H54 (cell line): Measurements from ENCODE around the gene GPR160.
"Not testable (repeated sequence)": the region's sequence is repeated elsewhere in the genome, so short reads cannot be mapped to it uniquely, and the experiment has no call there.

Source experiments
- DNase-seq: peaks from one replicate; pipeline ENCODE4 v3.0.0; 2011; ENCODE audit warnings: low spot score, mixed read lengths; ENCODE audit not compliant: insufficient read length
- FAIRE-seq: peaks from 3 replicates; lab custom pipeline; 2011; peaks lifted over from hg19 to GRCh38; lab: Jason Lieb, UNC
- POLR2A ChIP-seq: IDR thresholded peaks from 2 replicates; pipeline ENCODE4 v1.6.1; 2011; ENCODE audit warnings: low read depth, mild to moderate bottlenecking, low read length

The GPR160 gene

GRCh38 chr3:170096342-170096741 lies 58.5 kb downstream of the GPR160 start:
- no peak for DNase-seq
- no peak for TF ChIP-seq POLR2A
- FAIRE-seq: no peak

GRCh38 chr3:170098753-170099152 lies 61.0 kb downstream of the GPR160 start:
- DNase-seq (no peak), FAIRE-seq (no peak)
- no peak for TF ChIP-seq POLR2A

GRCh38 chr3:170100944-170101343 lies 63.1 kb downstream of the GPR160 start:
- FAIRE-seq (peak; percentile 50), DNase-seq (no peak)
- TF ChIP-seq POLR2A: no peak

GRCh38 chr3:170102431-170102830 lies 64.6 kb downstream of the GPR160 start:
- FAIRE-seq (no peak), DNase-seq (no peak)
- no peak for TF ChIP-seq POLR2A

- no peak for FAIRE-seq
- no peak for TF ChIP-seq POLR2A
- no peak for DNase-seq
These were observed 70.1 kb downstream of the GPR160 start for GRCh38 chr3:170107941-170108340.

GRCh38 chr3:170108955-170109354 lies 71.2 kb downstream of the GPR160 start:
- DNase-seq (no peak), FAIRE-seq (no peak)
- TF ChIP-seq POLR2A: no peak

- DNase-seq (no peak), FAIRE-seq (no peak)
- no peak for TF ChIP-seq POLR2A
These were observed 71.9 kb downstream of the GPR160 start for GRCh38 chr3:170109579-170110293.

- DNase-seq: no peak
- no peak for FAIRE-seq
- TF ChIP-seq POLR2A: no peak
These were observed 73.5 kb downstream of the GPR160 start for GRCh38 chr3:170111147-170111771.

GRCh38 chr3:170114165-170114564 lies 76.4 kb downstream of the GPR160 start:
- FAIRE-seq, DNase-seq: not testable (repeated sequence)

GRCh38 chr3:170117134-170117533 lies 79.3 kb downstream of the GPR160 start:
- TF ChIP-seq POLR2A: no peak
- FAIRE-seq: peak; percentile 86
- DNase-seq: peak; percentile 4

- FAIRE-seq (no peak), DNase-seq (no peak)
- no peak for TF ChIP-seq POLR2A
These were observed 90.6 kb downstream of the GPR160 start for GRCh38 chr3:170128259-170128976.

GRCh38 chr3:170128977-170129431 lies 91.2 kb downstream of the GPR160 start:
- FAIRE-seq (peak; percentile 96), DNase-seq (peak; percentile 39)
- TF ChIP-seq POLR2A: no peak

GRCh38 chr3:170130532-170130931 lies 92.7 kb downstream of the GPR160 start:
- no peak for TF ChIP-seq POLR2A
- peak; percentile 33 for FAIRE-seq

GRCh38 chr3:170132335-170132734 lies 94.5 kb downstream of the GPR160 start:
- DNase-seq (no peak), FAIRE-seq (no peak)
- TF ChIP-seq POLR2A: no peak

More at GRCh38 chr3:170130532-170130931, 92.7 kb downstream of the GPR160 start:
- no peak for DNase-seq
